ENCODE measurements around the gene RNF167. TPM values are rescaled to one million over a fixed set of nuclear protein-coding genes. Genes with fewer than 3 reads are reported as not detected.

RNF167 gene
- total RNA-seq, 4 donors from 2014 or later = 67.3 to 98.8 (median 85.9) TPM

- peak overlapping the region; percentile 59 to 100 for H3K4me3 ChIP-seq
- H3K27ac ChIP-seq = peak overlapping the region; percentile 73 to 98 (median 97)
- no peaks in the 10 kb centered on the region for H3K9me3 ChIP-seq
- TF ChIP-seq POLR2A (IDR thresholded peaks at IDR 0.05) (no peak), CTCF (IDR thresholded peaks at IDR 0.05) (no peak), EP300 (IDR thresholded peaks at IDR 0.05) (no peak)
- H3K27me3 ChIP-seq = no peaks in the 10 kb centered on the region
- no peak for ATAC-seq
- WGBS, 2 donors (ENCODE audit: low coverage in 1 of 2) = 23 to 25% methylated on average over 12 to 13 of the region's 16 CpGs
- H3K4me1 ChIP-seq = peaks cover 0 to 83% (median 40%) of the 10 kb centered on the region in 3 donors
- peaks cover 0 to 51% of the 10 kb centered on the region in 2 donors for H3K36me3 ChIP-seq
Observed at GRCh38 chr17:4946312-4946976, 6.4 kb downstream of the RNF167 start.

GRCh38 chr17:4947010-4947410 lies 6.9 kb downstream of the RNF167 start:
- Histone ChIP-seq H3K4me3 (peak overlapping the region; percentile 59 to 100), H3K9me3 (no peaks in the 10 kb centered on the region), H3K36me3 (peaks cover 0 to 48% of the 10 kb centered on the region in 2 donors), H3K4me1 (peaks cover 0 to 83% (median 37%) of the 10 kb centered on the region in 3 donors), H3K27me3 (no peaks in the 10 kb centered on the region), H3K27ac (peak overlapping the region; percentile 73 to 98 (median 97))
- WGBS, 2 donors (ENCODE audit: low coverage in 1 of 2) = 0% methylated on average over 1 to 5 of the region's 7 CpGs
- no peak for ATAC-seq
- no peak for TF ChIP-seq CTCF (IDR thresholded peaks at IDR 0.05)
- TF ChIP-seq POLR2AphosphoS5 (IDR thresholded peaks at IDR 0.05) = no peak
- no peak for TF ChIP-seq EP300 (IDR thresholded peaks at IDR 0.05)
- TF ChIP-seq POLR2A (IDR thresholded peaks at IDR 0.05) = no peak

- peak overlapping the region; percentile 73 to 98 (median 97) for H3K27ac ChIP-seq
- no peaks in the 10 kb centered on the region for H3K27me3 ChIP-seq
- no CpG with 5 or more reads among the region's 56 CpGs for WGBS, 2 donors (ENCODE audit: low coverage in 1 of 2)
- ATAC-seq = peak; percentile 38
- H3K9me3 ChIP-seq = no peaks in the 10 kb centered on the region
- TF ChIP-seq CTCF (IDR thresholded peaks at IDR 0.05) (no peak), POLR2A (IDR thresholded peaks at IDR 0.05) (no peak), POLR2AphosphoS5 (IDR thresholded peaks at IDR 0.05) (peak; percentile 5), EP300 (IDR thresholded peaks at IDR 0.05) (no peak)
- H3K36me3 ChIP-seq = peaks cover 0 to 42% of the 10 kb centered on the region in 2 donors
- peak overlapping the region; percentile 59 to 100 for H3K4me3 ChIP-seq
- peaks cover 0 to 79% (median 37%) of the 10 kb centered on the region in 3 donors for H3K4me1 ChIP-seq
Observed at GRCh38 chr17:4947411-4948165, 7.5 kb downstream of the RNF167 start.

GRCh38 chr17:4948166-4948930 lies 8.3 kb downstream of the RNF167 start, which contains the start of gene PFN1:
PFN1 (minus strand) TSS chr17:4948530; CDS start chr17:4948394, 136 bp downstream.
- peak within 1 kb of the TSS; percentile 79 to 98 (median 97) for H3K27ac ChIP-seq
- H3K27me3 ChIP-seq = no peaks in the 10 kb centered on the region
- peak; percentile 90 to 94 for TF ChIP-seq POLR2A (IDR thresholded peaks at IDR 0.05)
- TF ChIP-seq POLR2AphosphoS5 (IDR thresholded peaks at IDR 0.05) = peak; percentile 71
- no peak for TF ChIP-seq EP300 (IDR thresholded peaks at IDR 0.05)
- WGBS, 2 donors (ENCODE audit: low coverage in 1 of 2) = 0% methylated on average over 6 of the region's 59 CpGs; no CpG with 5 or more reads in 1 of the 2 donors
- H3K4me3 ChIP-seq = peak within 1 kb of the TSS; percentile 59 to 100
- ATAC-seq = peak; percentile 76
- H3K9me3 ChIP-seq = no peaks in the 10 kb centered on the region
- H3K4me1 ChIP-seq = peaks cover 0 to 79% (median 37%) of the 10 kb centered on the region in 3 donors
- H3K36me3 ChIP-seq = peaks cover 0 to 34% of the 10 kb centered on the region in 2 donors

DNA sequence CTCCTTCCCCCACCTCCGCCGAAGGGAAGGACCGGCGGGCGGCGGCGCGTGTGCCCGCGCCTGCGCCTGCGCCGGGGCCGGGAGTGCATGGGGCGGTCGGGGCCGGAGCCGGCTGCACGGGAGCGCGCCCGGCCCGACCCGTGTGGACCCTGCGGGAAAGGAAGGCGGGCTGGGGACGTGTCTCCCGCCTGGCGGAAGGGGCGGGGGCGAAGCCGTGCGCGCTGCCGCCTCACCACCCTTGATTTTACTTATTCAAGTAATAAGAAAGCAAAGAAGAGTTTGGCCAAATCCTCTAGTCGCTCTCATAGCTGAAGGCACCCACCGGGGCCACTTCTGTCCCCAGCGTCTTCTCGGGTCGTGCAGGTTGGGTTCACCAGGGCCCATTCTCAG lies 8.9 kb downstream of the RNF167 start:
- peak overlapping the region; percentile 79 to 98 (median 97) for H3K27ac ChIP-seq
- H3K4me3 ChIP-seq = peak overlapping the region; percentile 59 to 100
- 4% methylated on average over 4 of the region's 40 CpGs; no CpG with 5 or more reads in 1 of the 2 donors for WGBS, 2 donors (ENCODE audit: low coverage in 1 of 2)
- peaks cover 0 to 79% (median 37%) of the 10 kb centered on the region in 3 donors for H3K4me1 ChIP-seq
- ATAC-seq = peak; percentile 87
- no peaks in the 10 kb centered on the region for H3K27me3 ChIP-seq
- peaks cover 0 to 29% of the 10 kb centered on the region in 2 donors for H3K36me3 ChIP-seq
- H3K9me3 ChIP-seq = no peaks in the 10 kb centered on the region
- TF ChIP-seq EP300 (IDR thresholded peaks at IDR 0.05) (no peak), POLR2AphosphoS5 (IDR thresholded peaks at IDR 0.05) (no peak), POLR2A (IDR thresholded peaks at IDR 0.05) (peak; percentile 56 to 59)

Data from gastroesophageal sphincter (tissue), 4 donors.